Hematopoietic multipotent progenitor cell treated with erythropoietin and hydrocortisone succinate and interleukin-3 and kit ligand, for 8 days (in vitro differentiated cells): ENCODE data around the gene MPPED1.

Experiments used
- DNase-seq: peaks from one replicate; pipeline ENCODE4 v3.0.0-alpha.2; 2015

MPPED1 gene

GRCh38 chr22:43449831-43450225 lies 38.0 kb downstream of the MPPED1 start:
- no peak for DNase-seq

DNA sequence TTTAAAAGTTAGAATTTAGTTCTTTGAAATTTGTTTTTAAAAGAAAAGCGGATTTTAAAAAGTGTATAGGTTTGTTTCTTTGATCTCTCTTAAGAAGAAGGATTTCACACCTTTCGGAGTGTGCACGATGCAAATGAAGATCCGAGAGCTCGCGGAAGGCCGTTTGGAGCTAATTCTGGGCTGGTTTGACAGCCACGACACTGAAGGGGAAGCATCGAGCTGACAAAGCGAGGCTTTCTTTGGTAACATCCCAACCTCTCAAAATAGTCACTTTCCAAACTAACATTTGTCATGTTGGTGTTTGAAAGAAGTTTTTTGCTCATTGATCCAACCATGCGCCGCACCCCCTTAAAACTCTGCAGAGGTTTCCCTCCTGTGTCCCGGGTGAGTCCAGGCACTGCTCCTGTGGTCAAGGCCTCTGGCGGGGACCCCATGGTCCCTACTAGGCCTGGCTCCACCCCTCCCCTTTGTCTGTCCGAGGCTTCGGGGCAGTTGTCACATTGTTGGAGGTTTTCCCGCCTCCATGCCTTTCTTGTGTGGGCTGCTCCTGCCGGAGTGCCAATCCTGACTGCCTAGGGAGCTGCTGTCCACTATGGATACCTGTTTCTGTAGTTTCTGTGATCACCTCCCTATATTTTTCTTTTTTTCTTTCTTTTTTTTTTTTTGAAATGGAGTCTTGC lies 39.7 kb downstream of the MPPED1 start:
- DNase-seq: no peak

DNA sequence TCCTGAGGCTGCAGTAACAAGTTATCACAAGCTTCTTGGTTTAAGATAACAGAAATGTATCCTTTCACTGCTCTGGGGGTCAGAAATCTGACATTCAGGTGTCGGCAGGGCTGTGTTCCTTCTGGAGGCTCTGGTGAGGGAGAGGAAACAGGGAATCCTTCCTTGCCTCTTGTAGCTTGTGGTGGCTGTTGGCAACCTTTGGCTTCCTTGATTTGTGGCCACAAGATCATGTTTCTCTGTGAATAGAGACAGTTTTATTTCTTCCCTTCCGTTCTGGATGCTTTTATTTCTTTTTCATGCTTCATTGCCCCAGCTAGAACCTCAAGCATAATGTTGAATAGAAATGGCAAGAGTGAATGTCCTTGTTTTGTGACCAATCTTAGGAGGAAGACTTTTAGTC lies 44.0 kb downstream of the MPPED1 start:
- no peak for DNase-seq

- DNase-seq: no peak
These were observed 45.2 kb downstream of the MPPED1 start for GRCh38 chr22:43457002-43457401.

GRCh38 chr22:43462701-43463100 lies 50.9 kb downstream of the MPPED1 start:
- no peak for DNase-seq

GRCh38 chr22:43464809-43465208 lies 53.0 kb downstream of the MPPED1 start:
- DNase-seq: no peak

- no peak for DNase-seq
These were observed 53.6 kb downstream of the MPPED1 start for GRCh38 chr22:43465291-43466015.

GRCh38 chr22:43466710-43467109 lies 54.9 kb downstream of the MPPED1 start:
- no peak for DNase-seq

DNA sequence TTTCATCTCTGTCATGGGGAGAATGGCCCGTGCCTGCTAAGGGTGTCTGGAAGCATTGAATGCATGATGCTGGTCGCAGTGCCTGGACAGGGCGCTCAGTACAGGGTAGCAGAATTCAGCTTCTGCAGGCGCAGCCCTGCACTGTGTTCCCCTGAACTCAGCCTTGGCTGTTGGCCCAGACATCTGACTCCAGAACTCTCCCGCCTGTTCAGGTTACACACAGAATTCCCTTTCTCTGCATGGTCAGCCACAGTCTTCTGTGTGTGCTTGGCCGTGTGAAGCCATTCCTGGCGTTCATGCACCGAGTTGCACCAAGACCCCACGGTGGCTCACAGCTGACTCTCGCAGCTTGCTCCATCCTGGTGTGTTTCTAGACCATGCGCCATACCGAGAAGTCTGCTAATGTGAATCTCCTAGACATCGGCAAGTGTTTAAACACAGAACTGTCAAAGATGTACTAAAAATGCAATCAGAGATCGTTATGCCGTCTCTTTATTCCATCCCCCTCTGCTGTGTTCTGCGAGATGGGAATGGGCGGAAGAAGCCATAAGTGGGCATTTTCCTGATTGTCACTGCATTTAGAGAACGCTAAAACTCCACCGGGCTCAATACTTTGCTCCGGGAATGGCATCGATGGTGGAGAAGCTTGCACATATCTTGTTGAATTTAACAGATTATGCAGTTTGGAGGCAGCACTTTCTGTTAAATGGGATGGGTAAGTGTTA lies 55.6 kb downstream of the MPPED1 start:
- DNase-seq: no peak

DNA sequence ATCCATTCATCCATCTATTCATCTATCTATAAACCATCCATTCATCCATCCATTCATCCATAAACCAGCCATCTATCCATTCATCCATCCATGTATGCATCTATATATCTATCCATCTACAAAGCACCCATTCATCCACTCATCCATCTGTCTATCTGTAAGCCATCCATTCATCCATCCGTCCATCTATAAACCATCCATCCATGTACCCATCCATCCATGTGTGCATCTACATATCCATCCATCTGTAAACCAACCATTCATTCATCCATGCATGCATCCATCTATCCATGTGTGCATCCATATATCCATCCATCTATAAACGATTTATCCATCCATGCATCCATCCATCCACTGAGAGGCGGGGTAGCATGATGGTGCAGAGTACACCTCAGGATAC lies 58.4 kb downstream of the MPPED1 start:
- no peak for DNase-seq

GRCh38 chr22:43470941-43471585 lies 59.2 kb downstream of the MPPED1 start:
- no peak for DNase-seq

- no peak for DNase-seq
These were observed 59.9 kb downstream of the MPPED1 start for GRCh38 chr22:43471606-43472135.

GRCh38 chr22:43473031-43473430 lies 61.2 kb downstream of the MPPED1 start:
- DNase-seq: no peak

DNA sequence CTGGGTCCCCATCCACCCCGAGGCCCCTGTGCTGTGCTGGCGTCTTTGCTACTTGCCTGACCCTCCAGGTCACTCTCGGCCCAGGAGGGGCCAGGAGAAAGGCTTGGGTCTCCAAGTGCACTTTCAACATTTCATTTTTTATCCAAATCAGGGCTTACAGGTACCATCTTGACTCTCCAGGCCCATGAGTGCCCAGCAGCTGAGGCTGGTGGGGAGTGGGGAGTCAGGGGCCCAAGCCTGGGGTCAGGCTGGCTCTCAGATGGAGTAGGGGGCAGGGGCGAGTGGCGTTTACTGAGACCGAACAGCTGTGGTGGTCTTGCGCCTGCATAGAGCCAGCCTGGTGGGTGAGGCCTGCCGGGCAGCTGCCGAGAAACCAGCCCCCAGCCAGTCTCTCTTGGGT lies 61.6 kb downstream of the MPPED1 start:
- no peak for DNase-seq

- DNase-seq: no peak
These were observed 62.6 kb downstream of the MPPED1 start for GRCh38 chr22:43474161-43475101.

DNA sequence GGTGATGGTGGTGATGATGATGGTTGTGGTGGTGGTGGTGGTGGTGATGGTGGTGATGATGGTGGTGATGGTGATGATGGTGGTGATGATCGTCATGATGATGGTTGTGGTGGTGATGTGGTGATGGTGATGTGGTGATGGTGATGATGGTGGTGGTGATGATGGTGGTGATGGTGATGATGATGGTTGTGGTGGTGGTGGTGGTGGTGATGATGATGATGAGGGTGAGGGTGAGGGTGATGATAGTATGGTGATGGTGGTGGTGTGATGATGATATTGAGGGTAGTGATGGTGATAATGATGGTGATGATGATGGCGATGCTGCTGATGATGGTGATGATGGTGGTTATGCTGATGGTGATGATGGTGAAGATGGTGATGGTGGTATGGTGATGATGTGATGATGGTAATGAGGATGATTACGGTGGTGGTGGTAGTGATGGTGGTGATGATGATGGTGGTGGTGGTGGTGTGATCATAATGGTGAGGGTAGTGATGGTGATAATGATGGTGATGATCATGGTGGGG lies 63.8 kb downstream of the MPPED1 start:
- DNase-seq: no peak

- DNase-seq: no peak
These were observed 64.5 kb downstream of the MPPED1 start for GRCh38 chr22:43476341-43476740.

- DNase-seq: no peak
These were observed 65.2 kb downstream of the MPPED1 start for GRCh38 chr22:43476751-43477725.

DNA sequence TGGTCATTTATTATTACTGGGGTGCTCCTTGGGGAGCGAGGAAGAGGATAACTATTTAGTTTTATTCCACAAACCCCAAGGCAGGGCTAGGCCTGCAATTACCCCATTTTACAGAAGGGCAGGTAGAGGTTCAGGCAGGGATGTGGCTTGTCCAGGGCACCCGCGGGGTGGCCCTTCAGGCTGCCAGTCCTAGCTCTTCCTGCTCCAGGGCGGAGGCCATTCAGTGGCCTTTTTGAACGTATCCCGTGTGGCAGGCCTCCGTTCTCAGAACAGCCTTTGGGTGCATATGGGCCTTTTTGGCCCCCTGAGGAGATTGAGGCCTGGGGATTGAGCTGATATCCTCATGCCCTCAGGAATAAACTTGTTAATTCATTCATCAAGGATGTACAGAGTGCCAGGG lies 66.2 kb downstream of the MPPED1 start:
- DNase-seq: no peak

DNA sequence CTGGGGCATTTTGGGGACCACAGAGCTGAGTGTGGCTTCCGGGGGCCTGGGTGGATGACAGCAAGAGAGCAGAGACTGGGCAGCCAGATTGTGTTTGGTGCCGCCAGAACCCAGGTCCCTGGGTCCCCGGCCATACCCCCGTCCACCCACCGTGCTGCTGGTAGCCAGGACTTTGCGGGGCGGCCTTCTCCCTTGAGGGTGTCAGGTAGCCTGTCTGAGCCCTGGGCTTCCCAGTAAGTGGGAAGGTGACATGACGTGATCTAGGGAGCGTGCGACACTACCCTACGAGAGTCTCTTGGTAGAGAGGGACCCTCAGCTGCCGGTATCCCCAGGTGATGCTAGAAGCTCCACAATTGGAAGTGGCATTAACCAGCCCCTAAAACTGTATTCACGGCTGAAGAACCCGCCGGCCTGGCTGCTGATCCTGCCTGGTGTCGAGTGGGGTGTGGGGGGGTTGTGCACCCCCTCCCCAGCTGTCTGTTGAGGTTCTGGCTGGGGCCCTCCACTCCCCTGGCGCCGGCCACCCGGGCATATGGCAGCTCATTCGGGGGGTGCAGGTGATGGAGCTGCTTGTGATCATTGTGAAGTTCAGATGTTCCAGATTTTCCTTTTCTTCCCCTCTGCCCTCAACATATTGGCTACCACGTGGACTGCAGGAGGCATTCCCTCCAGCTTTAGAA lies 66.9 kb downstream of the MPPED1 start:
- no peak for DNase-seq
